ENCODE results near the gene LYZ. TPM values are rescaled to one million over a fixed set of nuclear protein-coding genes. Genes with fewer than 3 reads are reported as not detected.
A peak's percentile ranks its signal among the peaks of the same experiment; 100 is the strongest.

Gene LYZ
- polyA plus RNA-seq, 3 donors: 10,434 to 46,644 (median 13,865) TPM

GRCh38 chr12:69343357-69343756 lies 4.8 kb upstream of the LYZ start:
- Mint-ChIP-seq H3K4me3 (peak overlapping the region; percentile 63 to 85), H3K27ac (peak overlapping the region; percentile 78 to 98 (median 95)), H3K4me1 (peaks cover 80% of the 10 kb centered on the region), H3K9me3 (peaks cover 0 to 1% (median 0%) of the 10 kb centered on the region in 7 donors), H3K36me3 (peaks cover 0 to 1% of the 10 kb centered on the region in 2 donors), H3K27me3 (ENCODE audit: low read depth in 3 of 3) (no peaks in the 10 kb centered on the region)
- WGBS (ENCODE audit: insufficient coverage): no CpG with 5 or more reads among the region's 3 CpGs
- peak overlapping the region; percentile 33 for H3K9ac ChIP-seq (ENCODE audit: insufficient read depth, low read length, poor library complexity, severe bottlenecking)
- H2AFZ ChIP-seq (ENCODE audit: insufficient read depth, low read depth, low read length, poor library complexity, severe bottlenecking): no peak overlapping the region
- H4K20me1 ChIP-seq (ENCODE audit: insufficient read depth, low read length): peaks cover 2% of the 10 kb centered on the region
- H3K4me3 ChIP-seq (replicated peaks in 1 of 3; ENCODE audit: low read depth in 2 of 3, low read length in 3 of 3): peak overlapping the region; percentile 19 to 72 (median 37)
- peak overlapping the region; percentile 83 for H3K4me2 ChIP-seq (replicated peaks; ENCODE audit: extremely low read depth, low read length, poor library complexity, severe bottlenecking)
- no peaks in the 10 kb centered on the region for H3K27me3 ChIP-seq (ENCODE audit: control insufficient read depth in 2 of 2, insufficient read depth in 2 of 2, low read length in 2 of 2)
- TF ChIP-seq CTCF (IDR thresholded peaks at IDR 0.05): no peak
- H3K27ac ChIP-seq (ENCODE audit: low read depth in 1 of 2, low read length in 2 of 2): peak overlapping the region; percentile 72 to 85
- peaks cover 98% of the 10 kb centered on the region for H3K79me2 ChIP-seq (ENCODE audit: insufficient read depth, low read length)
- peak in 2 of 3 donors; percentile 70 to 80 for DNase-seq
- H3K4me1 ChIP-seq (ENCODE audit: control insufficient read depth in 1 of 2, insufficient read depth in 2 of 2, low read length in 2 of 2): peaks cover 96% of the 10 kb centered on the region in 2 donors
- intact Hi-C loops (cut with micrococcal nuclease): no loop called here
- no peaks in the 10 kb centered on the region for H3K9me3 ChIP-seq (replicated peaks in 1 of 2; ENCODE audit: control insufficient read depth in 1 of 2, insufficient read depth in 1 of 2, low read length in 2 of 2)
- H3K36me3 ChIP-seq (replicated peaks in 1 of 2; ENCODE audit: control insufficient read depth in 1 of 2, insufficient read depth in 2 of 2, low read length in 2 of 2): no peaks in the 10 kb centered on the region

GRCh38 chr12:69343885-69344612 lies 4.1 kb upstream of the LYZ start:
- H3K36me3 ChIP-seq (replicated peaks in 1 of 2; ENCODE audit: control insufficient read depth in 1 of 2, insufficient read depth in 2 of 2, low read length in 2 of 2): no peaks in the 10 kb centered on the region
- peaks cover 0 to 2% of the 10 kb centered on the region in 2 donors for H3K36me3 Mint-ChIP-seq
- no peaks in the 10 kb centered on the region for H3K27me3 ChIP-seq (ENCODE audit: control insufficient read depth in 2 of 2, insufficient read depth in 2 of 2, low read length in 2 of 2)
- H3K4me2 ChIP-seq (replicated peaks; ENCODE audit: extremely low read depth, low read length, poor library complexity, severe bottlenecking): peak overlapping the region; percentile 83
- peaks cover 0 to 2% (median 0%) of the 10 kb centered on the region in 7 donors for H3K9me3 Mint-ChIP-seq
- no CpG with 5 or more reads among the region's 3 CpGs for WGBS (ENCODE audit: insufficient coverage)
- H3K27ac Mint-ChIP-seq: peak overlapping the region; percentile 78 to 98 (median 95)
- H3K4me1 ChIP-seq (ENCODE audit: control insufficient read depth in 1 of 2, insufficient read depth in 2 of 2, low read length in 2 of 2): peaks cover 89 to 90% of the 10 kb centered on the region in 2 donors
- peaks cover 8% of the 10 kb centered on the region for H4K20me1 ChIP-seq (ENCODE audit: insufficient read depth, low read length)
- DNase-seq: no peak
- H3K79me2 ChIP-seq (ENCODE audit: insufficient read depth, low read length): peaks cover 100% of the 10 kb centered on the region
- no peak for TF ChIP-seq CTCF (IDR thresholded peaks at IDR 0.05)
- H3K27ac ChIP-seq (ENCODE audit: low read depth in 1 of 2, low read length in 2 of 2): peak overlapping the region; percentile 72 to 85
- no peaks in the 10 kb centered on the region for H3K9me3 ChIP-seq (replicated peaks in 1 of 2; ENCODE audit: control insufficient read depth in 1 of 2, insufficient read depth in 1 of 2, low read length in 2 of 2)
- H3K4me3 ChIP-seq (replicated peaks in 1 of 3; ENCODE audit: low read depth in 2 of 3, low read length in 3 of 3): peak overlapping the region; percentile 19 to 72 (median 37)
- intact Hi-C loops (cut with micrococcal nuclease): no loop called here
- peak overlapping the region; percentile 63 to 85 for H3K4me3 Mint-ChIP-seq
- H3K9ac ChIP-seq (ENCODE audit: insufficient read depth, low read length, poor library complexity, severe bottlenecking): peak overlapping the region; percentile 33
- H3K4me1 Mint-ChIP-seq: peaks cover 78% of the 10 kb centered on the region
- no peak overlapping the region for H2AFZ ChIP-seq (ENCODE audit: insufficient read depth, low read depth, low read length, poor library complexity, severe bottlenecking)
- no peaks in the 10 kb centered on the region for H3K27me3 Mint-ChIP-seq (ENCODE audit: low read depth in 3 of 3)

Data from CD14-positive monocyte (primary cell).